Lower leg skin (tissue), 3 donors: ENCODE results near the gene EDC3.

ENCODE experiments used
- POLR2A ChIP-seq, 2 donors: fragments of 450-650 bp; IDR thresholded peaks; one replicate each; pipeline ENCODE4 v1.6.1; 2016 to 2017; ENCODE audit warnings: antibody characterized with exemption in 2 of 2, mild to moderate bottlenecking in 1 of 2, moderate library complexity in 1 of 2
- TF ChIP-seq, protein P1 (sequence below), 3 donors: fragments of 450-650 bp; IDR thresholded peaks; one replicate each; pipeline ENCODE4 v1.5.1; 2016; ENCODE audit warnings: antibody characterized with exemption in 3 of 3, mild to moderate bottlenecking in 3 of 3, moderate library complexity in 2 of 3

DNA sequence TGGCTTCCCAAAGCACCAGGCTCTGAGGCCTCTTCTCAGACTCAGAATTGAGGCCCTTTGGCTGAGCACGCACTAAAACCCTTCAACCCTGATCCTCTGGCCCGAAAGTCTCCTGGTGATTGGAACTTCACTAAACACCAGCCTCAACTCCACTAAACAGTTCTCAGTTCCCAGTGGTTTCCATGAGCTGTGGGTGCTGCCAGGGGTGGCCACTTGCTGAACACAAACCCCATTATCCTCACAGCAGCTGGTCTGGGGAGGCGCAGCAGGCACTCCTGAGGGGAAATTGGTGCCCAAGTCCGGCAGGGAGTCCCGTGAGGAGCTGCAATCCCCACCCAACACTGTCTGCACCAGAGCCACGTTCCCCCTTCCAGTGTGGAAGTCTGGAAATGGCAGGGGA is 84.0 kb downstream of the EDC3 start:
- TF ChIP-seq, protein P1, sequence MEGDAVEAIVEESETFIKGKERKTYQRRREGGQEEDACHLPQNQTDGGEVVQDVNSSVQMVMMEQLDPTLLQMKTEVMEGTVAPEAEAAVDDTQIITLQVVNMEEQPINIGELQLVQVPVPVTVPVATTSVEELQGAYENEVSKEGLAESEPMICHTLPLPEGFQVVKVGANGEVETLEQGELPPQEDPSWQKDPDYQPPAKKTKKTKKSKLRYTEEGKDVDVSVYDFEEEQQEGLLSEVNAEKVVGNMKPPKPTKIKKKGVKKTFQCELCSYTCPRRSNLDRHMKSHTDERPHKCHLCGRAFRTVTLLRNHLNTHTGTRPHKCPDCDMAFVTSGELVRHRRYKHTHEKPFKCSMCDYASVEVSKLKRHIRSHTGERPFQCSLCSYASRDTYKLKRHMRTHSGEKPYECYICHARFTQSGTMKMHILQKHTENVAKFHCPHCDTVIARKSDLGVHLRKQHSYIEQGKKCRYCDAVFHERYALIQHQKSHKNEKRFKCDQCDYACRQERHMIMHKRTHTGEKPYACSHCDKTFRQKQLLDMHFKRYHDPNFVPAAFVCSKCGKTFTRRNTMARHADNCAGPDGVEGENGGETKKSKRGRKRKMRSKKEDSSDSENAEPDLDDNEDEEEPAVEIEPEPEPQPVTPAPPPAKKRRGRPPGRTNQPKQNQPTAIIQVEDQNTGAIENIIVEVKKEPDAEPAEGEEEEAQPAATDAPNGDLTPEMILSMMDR (IDR thresholded peaks at IDR 0.05) = no peak
- no peak for TF ChIP-seq POLR2A (IDR thresholded peaks at IDR 0.05)
